GM12801 (cell line): ENCODE data around the gene JTB.

Experiments used
- CTCF ChIP-seq: IDR thresholded peaks from one replicate; pipeline ENCODE4 v1.5.1; 2011; ENCODE audit warnings: control low read depth; ENCODE audit not compliant: insufficient read length; ENCODE audit errors: extremely low read depth

The JTB gene

GRCh38 chr1:153977250-153978240 lies at the start of gene JTB:
TSS of gene JTB (minus strand) at chr1:153977674. CDS start at chr1:153977252, 422 bp downstream.
- no peak for TF ChIP-seq CTCF

- TF ChIP-seq CTCF = no peak
Observed at GRCh38 chr1:154019940-154020339, 42.5 kb upstream of the JTB start.

GRCh38 chr1:154019269-154019668 lies 41.8 kb upstream of the JTB start:
- TF ChIP-seq CTCF = no peak

GRCh38 chr1:154014154-154014907 lies 36.9 kb upstream of the JTB start:
- TF ChIP-seq CTCF = no peak

- no peak for TF ChIP-seq CTCF
Observed at GRCh38 chr1:154012129-154012528, 34.7 kb upstream of the JTB start.

- TF ChIP-seq CTCF = no peak
Observed at GRCh38 chr1:154006136-154006535, 28.7 kb upstream of the JTB start.

- TF ChIP-seq CTCF = no peak
Observed at GRCh38 chr1:154000420-154000819, 22.9 kb upstream of the JTB start.
